ENCODE results near the gene MBLAC1.

- no peak for TF ChIP-seq CTCF (IDR thresholded peaks at IDR 0.05)
- peak in 2 of 3 donors; percentile 48 to 57 for TF ChIP-seq POLR2AphosphoS5 (IDR thresholded peaks at IDR 0.05)
- no peak for TF ChIP-seq POLR2A (IDR thresholded peaks at IDR 0.05)
- TF ChIP-seq EP300 (IDR thresholded peaks at IDR 0.05; ENCODE audit: low read depth) = peak; percentile 65
Measured at GRCh38 chr7:100141555-100141949, 14.8 kb downstream of the MBLAC1 start.
